Heart left ventricle (tissue), 16 donors: ENCODE measurements around the gene SUSD1. TPM values are rescaled to one million over a fixed set of nuclear protein-coding genes. Genes with fewer than 3 reads are reported as not detected.

Source experiments
- ATAC-seq, 4 donors: fragments of 200-7000 bp; cut with Tn5 transposase; one replicate each; pipeline ENCODE4 v1.9.1; 2020 to 2022; ENCODE audit warnings: moderate library complexity in 4 of 4, mild to moderate bottlenecking in 3 of 4, moderate number of reproducible peaks in 1 of 4
- DNase-seq, 5 donors: peaks; one replicate each; pipeline ENCODE4 v3.0.0-alpha.2; 2020
- H3K27ac ChIP-seq, 12 donors: fragments of 200-600 bp; sonication (generic) in 4 of 12; one replicate each; pipeline versions ENCODE4 v1.5.0 to v1.8.0; 2016 to 2022; ENCODE audit warnings: mild to moderate bottlenecking in 2 of 12
- H3K27me3 ChIP-seq, 9 donors: fragments of 200-600 bp; sonication (generic) in 2 of 9; one replicate each; pipeline versions ENCODE4 v1.5.1 to v1.8.0; 2016 to 2022; ENCODE audit warnings: mild to moderate bottlenecking in 3 of 9
- H3K36me3 ChIP-seq, 9 donors: fragments of 200-600 bp; sonication (generic) in 2 of 9; one replicate each; pipeline versions ENCODE4 v1.5.0 to v1.8.0; 2018 to 2022; ENCODE audit warnings: mild to moderate bottlenecking in 2 of 9
- H3K4me1 ChIP-seq, 12 donors: fragments of 200-600 bp; sonication (generic) in 4 of 12; one replicate each; pipeline versions ENCODE4 v1.5.0 to v1.8.0; 2016 to 2022; ENCODE audit warnings: mild to moderate bottlenecking in 3 of 12
- H3K4me3 ChIP-seq, 12 donors: fragments of 200-600 bp; sonication (generic) in 4 of 12; one replicate each; pipeline versions ENCODE4 v1.5.0 to v1.8.0; 2017 to 2022; ENCODE audit warnings: mild to moderate bottlenecking in 9 of 12, moderate library complexity in 4 of 12
- H3K9me3 ChIP-seq, 12 donors: fragments of 200-600 bp; sonication (generic) in 4 of 12; one replicate each; pipeline versions ENCODE4 v1.5.0 to v1.8.0; 2016 to 2022; ENCODE audit warnings: mild to moderate bottlenecking in 1 of 12
- POLR2A ChIP-seq, 2 donors: fragments of 450-650 bp; IDR thresholded peaks; one replicate each; pipeline ENCODE4 v1.6.1; 2017; ENCODE audit warnings: antibody characterized with exemption in 2 of 2, mild to moderate bottlenecking in 2 of 2, moderate library complexity in 2 of 2
- WGBS, 4 donors: extraction: QIAGEN DNeasy Blood & Tissue Kit in 2 of 4; methylation state at CpG; one replicate each; pipeline versions ENCODE4 v1.1.5 to v1.1.7; 2013 to 2018; 5-methylcytosine and 5-hydroxymethylcytosine counted together
- intact Hi-C, 10 donors: fragments of 100-400 bp; cut with DNase I; formaldehyde crosslinking; loops; one replicate each; pipeline versions ENCODE4 v1.11.1 to v1.14.2; 2022
- polyA plus RNA-seq, 2 donors: library from polyadenylated mRNA; stranded (reverse); fragments of 200-250 nt; gene quantifications; one replicate each; pipeline ENCODE4 v1.2.3, GENCODE V29; 2013
- total RNA-seq, 9 donors: library from RNA; depleted of rRNA in 2 of 9; stranded (reverse); fragments of >200 nt in 2 of 9; fragmentation: NEBNext Ultra II Directional in 3 of 9; extraction: Animal tissue kit (Norgen Biotek cat#: 25700) in 3 of 9; gene quantifications; one replicate each; pipeline versions ENCODE4 v1.1.0 to v1.2.4, GENCODE V29; 2016 to 2023
- TF ChIP-seq, protein P1 (sequence below), 12 donors: fragments of 200-600 bp; sonication (generic) in 4 of 12; IDR thresholded peaks; one replicate each; pipeline versions ENCODE4 v1.5.0 to v1.8.0; 2018 to 2022; ENCODE audit warnings: antibody characterized with exemption in 12 of 12, mild to moderate bottlenecking in 5 of 12
- donor health status: ischemic (EF 13 %, LVEDD 7.1; RV severe dilation, severe dysfunction).
- donor health status: healthy with polysubstance abuse.
- donor health status: DM: no; HTN: yes; CAD: no.
- donor health status: DM: no; HTN: no; CAD: no.
- donor health status: ischemic (EF 25% LVEDD 6.9; RV normal size, moderate dysfunction).
- donor health status: ischemic (EF 25% LVEDD 5.7; RV mildly dilated, moderate dysfunction).
- donor health status: healthy.
- donor health status: DM: yes; HTN: yes; CAD: no.
- donor health status: ischemic (EF 35%, LVEDD 5.7; RV mildly dilated, moderate dysfunction).
- donor health status: nonischemic (EF 11% LVEDD 7.7; RV severe dilation, severe dysfunction).
- donor health status: DM: yes; HTN: yes; CAD: no.
- donor health status: PGD.
- donor health status: ischemic (EF 29% LVEDD 5.4; RV normal size, mild dysfunction).
- donor health status: nonischemic (EF 23%, LVEDD 6.1; RV moderate dilation, normal function).

The SUSD1 gene
- total and polyA plus RNA-seq, 11 donors = 1.0 to 22.7 (median 6.0) TPM

DNA sequence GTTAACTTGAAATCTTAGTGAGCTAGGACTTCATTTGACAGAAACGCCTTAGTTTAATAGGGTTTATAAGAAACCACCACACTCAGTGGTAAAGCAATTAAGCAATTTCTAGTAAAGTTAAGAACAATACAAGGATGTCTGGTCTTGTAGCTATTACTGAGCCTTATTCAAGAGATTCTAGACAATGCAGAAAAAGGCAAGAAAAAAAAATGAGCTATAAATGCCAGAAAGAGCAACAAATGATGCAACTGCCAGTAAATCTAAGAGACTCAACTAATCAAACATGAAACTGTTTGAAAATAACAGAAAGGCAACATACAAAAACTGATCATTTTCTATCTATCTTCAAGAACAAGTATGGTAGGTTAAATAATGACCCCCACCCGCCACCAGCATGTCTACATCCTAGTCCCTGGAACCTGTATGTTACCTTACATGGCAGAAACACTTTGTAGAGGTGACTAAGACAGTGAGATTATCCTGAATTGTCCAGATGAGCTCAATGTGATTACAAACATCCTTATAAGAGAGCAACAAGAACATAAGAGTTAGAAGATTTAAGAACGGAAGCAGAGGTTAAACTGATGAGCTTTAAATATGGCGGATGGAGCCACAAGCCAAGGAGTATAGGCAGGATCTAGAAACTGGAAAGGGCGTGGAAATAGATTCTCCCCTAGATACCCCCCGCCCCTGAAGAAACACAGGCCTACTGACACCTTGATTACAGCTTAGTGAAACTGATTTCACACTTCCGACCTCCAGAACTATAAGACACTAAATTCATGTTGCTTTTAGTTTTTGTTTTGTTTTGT lies 93.0 kb downstream of the SUSD1 start:
- intact Hi-C loops = loop anchor here in 2 of 10 donors (2.0 to 10.0 kb wide), 2 partner anchors 483 to 623 kb away; partner anchors contain the start of gene PTGR1 (in 1 of the 2)
- no peaks in the 10 kb centered on the region for H3K27me3 ChIP-seq
- ATAC-seq (peak in 3 of 4 donors; percentile 45 to 79 (median 65)), DNase-seq (no peak)
- 52 to 82% (median 74%) methylated on average over 7 of the region's 7 CpGs for WGBS, 4 donors
- TF ChIP-seq POLR2A (IDR thresholded peaks at IDR 0.05) = no peak
- TF ChIP-seq, protein P1, sequence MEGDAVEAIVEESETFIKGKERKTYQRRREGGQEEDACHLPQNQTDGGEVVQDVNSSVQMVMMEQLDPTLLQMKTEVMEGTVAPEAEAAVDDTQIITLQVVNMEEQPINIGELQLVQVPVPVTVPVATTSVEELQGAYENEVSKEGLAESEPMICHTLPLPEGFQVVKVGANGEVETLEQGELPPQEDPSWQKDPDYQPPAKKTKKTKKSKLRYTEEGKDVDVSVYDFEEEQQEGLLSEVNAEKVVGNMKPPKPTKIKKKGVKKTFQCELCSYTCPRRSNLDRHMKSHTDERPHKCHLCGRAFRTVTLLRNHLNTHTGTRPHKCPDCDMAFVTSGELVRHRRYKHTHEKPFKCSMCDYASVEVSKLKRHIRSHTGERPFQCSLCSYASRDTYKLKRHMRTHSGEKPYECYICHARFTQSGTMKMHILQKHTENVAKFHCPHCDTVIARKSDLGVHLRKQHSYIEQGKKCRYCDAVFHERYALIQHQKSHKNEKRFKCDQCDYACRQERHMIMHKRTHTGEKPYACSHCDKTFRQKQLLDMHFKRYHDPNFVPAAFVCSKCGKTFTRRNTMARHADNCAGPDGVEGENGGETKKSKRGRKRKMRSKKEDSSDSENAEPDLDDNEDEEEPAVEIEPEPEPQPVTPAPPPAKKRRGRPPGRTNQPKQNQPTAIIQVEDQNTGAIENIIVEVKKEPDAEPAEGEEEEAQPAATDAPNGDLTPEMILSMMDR (IDR thresholded peaks at IDR 0.05) = no peak
- H3K4me3 ChIP-seq = no peak overlapping the region
- H3K27ac ChIP-seq = peak overlapping the region in 10 of 12 donors; percentile 11 to 96 (median 42)
- peaks cover 0 to 26% (median 5%) of the 10 kb centered on the region in 12 donors for H3K4me1 ChIP-seq
- peaks cover 0 to 4% (median 0%) of the 10 kb centered on the region in 12 donors for H3K9me3 ChIP-seq
- peaks cover 0 to 21% (median 0%) of the 10 kb centered on the region in 9 donors for H3K36me3 ChIP-seq

GRCh38 chr9:112080831-112081542 lies 94.1 kb downstream of the SUSD1 start:
- intact Hi-C loops = loop anchor here in 1 of 10 donors (10.0 kb wide), 1 partner anchor 624 kb away; no protein-coding TSS in a partner anchor
- Histone ChIP-seq H3K27ac (peak overlapping the region in 11 of 12 donors; percentile 2 to 96 (median 44)), H3K4me1 (peaks cover 0 to 37% (median 5%) of the 10 kb centered on the region in 12 donors), H3K36me3 (peaks cover 0 to 20% (median 0%) of the 10 kb centered on the region in 9 donors), H3K9me3 (peaks cover 0 to 4% (median 0%) of the 10 kb centered on the region in 12 donors), H3K4me3 (no peak overlapping the region), H3K27me3 (no peaks in the 10 kb centered on the region)
- TF ChIP-seq, protein P1 (IDR thresholded peaks at IDR 0.05) = no peak
- TF ChIP-seq POLR2A (IDR thresholded peaks at IDR 0.05) = no peak
- ATAC-seq (no peak), DNase-seq (no peak)
- WGBS, 4 donors = 73 to 78% (median 75%) methylated on average over 5 of the region's 5 CpGs

- Histone ChIP-seq H3K4me3 (no peak overlapping the region), H3K4me1 (peaks cover 0 to 63% (median 14%) of the 10 kb centered on the region in 12 donors), H3K27me3 (no peaks in the 10 kb centered on the region), H3K9me3 (peaks cover 0 to 4% (median 0%) of the 10 kb centered on the region in 12 donors), H3K36me3 (peaks cover 0 to 8% (median 0%) of the 10 kb centered on the region in 9 donors), H3K27ac (peak overlapping the region in 5 of 12 donors; percentile 19 to 96 (median 42))
- intact Hi-C loops = loop anchor here in 5 of 10 donors (5.0 to 10.0 kb wide), 5 partner anchors 181 to 484 kb away; partner anchors contain the start of genes PTGR1 (in 2 of the 5), UGCG (in 2 of the 5) and DNAJC25 (in 1 of the 5)
- TF ChIP-seq, protein P1 (IDR thresholded peaks at IDR 0.05) = no peak
- no peak for TF ChIP-seq POLR2A (IDR thresholded peaks at IDR 0.05)
- ATAC-seq = peak in 1 of 4 donors; percentile 42
- peak in 1 of 5 donors; percentile 41 for DNase-seq
- WGBS, 4 donors = 56 to 78% (median 71%) methylated on average over 6 of the region's 6 CpGs
Observed at GRCh38 chr9:112078432-112078831, 96.7 kb downstream of the SUSD1 start.
